Osteoblast (primary cell): ENCODE measurements around the gene PIP4K2B. TPM values are rescaled to one million over a fixed set of nuclear protein-coding genes. Genes with fewer than 3 reads are reported as not detected.

ENCODE experiments used
- small RNA-seq: library from RNA; depleted of rRNA; stranded (forward); fragments of <200 nt; gene quantifications from one replicate; pipeline ENCODE3, GENCODE V24; 2012
- total RNA-seq: library from RNA; depleted of rRNA; stranded (reverse); fragments of >200 nt; gene quantifications from 2 replicates; pipeline ENCODE4 v1.2.3, GENCODE V29; 2012

PIP4K2B gene
- total RNA-seq, 1 donor, result 48.1 TPM

Small RNA genes lying within 50 kb of the gene (small RNA-seq; reads per million reads assigned to genes)
- gene MIR4726, result not detected
- not detected for gene MIR4727
- 0.45 reads per million for gene RNA5SP440
- not detected for gene RNU6-866P

Other genes starting within 250 kb of the PIP4K2B start
- gene SRCIN1, start 193.6 kb downstream of the PIP4K2B start, total RNA-seq, result not detected in 2 replicates
- gene EPOP, start 124.6 kb downstream of the PIP4K2B start, total RNA-seq, result 1.2 and 2.2 TPM in 2 replicates
- 33.3 and 44.2 TPM in 2 replicates for gene MLLT6, start 94.3 kb downstream of the PIP4K2B start, total RNA-seq
- gene CISD3, start 69.2 kb downstream of the PIP4K2B start, total RNA-seq, result 3.5 and 3.6 TPM in 2 replicates
- gene PCGF2, start 51.2 kb downstream of the PIP4K2B start, total RNA-seq, result 3.3 and 5.0 TPM in 2 replicates
- 235 and 267 TPM in 2 replicates for gene PSMB3, start 46.8 kb downstream of the PIP4K2B start, total RNA-seq
- gene CWC25, start 25.8 kb upstream of the PIP4K2B start, total RNA-seq, result 10.3 and 10.9 TPM in 2 replicates
- 821 and 1,095 TPM in 2 replicates for gene RPL23, start 54.2 kb upstream of the PIP4K2B start, total RNA-seq
- 215 and 228 TPM in 2 replicates for gene LASP1, start 70.5 kb upstream of the PIP4K2B start, total RNA-seq
- not detected in 2 replicates for gene FBXO47, start 167.8 kb upstream of the PIP4K2B start, total RNA-seq